ENCODE results near the gene LRRC8E. TPM values are rescaled to one million over a fixed set of nuclear protein-coding genes. Genes with fewer than 3 reads are reported as not detected.

LRRC8E gene
- total and polyA plus RNA-seq, 2 of the 8 experiments (the other 6 are each of a cell fraction or from before 2014, with no cell fraction given), result 2.7 to 2.9 TPM

DNA sequence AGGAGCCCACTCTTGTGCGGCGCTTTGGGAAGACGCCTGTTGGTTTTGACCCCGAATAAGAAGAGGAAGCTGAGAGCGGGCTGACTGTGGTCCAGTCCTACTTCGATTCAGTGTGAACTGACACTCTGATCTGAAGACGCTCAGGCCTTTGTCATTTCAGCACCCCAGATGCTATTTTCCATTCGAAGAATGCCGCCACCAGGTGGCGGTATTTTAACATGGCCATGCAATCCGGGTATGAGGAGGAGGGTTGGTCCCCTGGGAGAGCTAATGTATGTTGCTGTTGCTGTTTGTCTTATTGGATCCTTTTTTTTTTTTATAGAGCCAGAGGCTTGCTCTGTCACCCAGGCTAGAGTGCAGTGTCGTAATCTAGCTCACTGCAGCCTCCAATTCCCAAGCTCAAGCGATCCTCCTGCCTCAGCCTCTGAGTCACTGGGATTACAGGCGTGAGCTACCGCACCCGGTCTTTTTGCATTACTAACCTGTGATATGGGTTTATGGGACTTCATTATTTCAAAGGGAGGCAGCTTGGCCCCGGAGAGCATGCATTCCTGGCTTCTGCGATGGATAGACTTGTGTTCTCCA lies 56.0 kb downstream of the LRRC8E start (continued):
- peak; percentile 84 for TF ChIP-seq KDM1A (IDR thresholded peaks at IDR 0.05; ENCODE audit: borderline replicate concordance, low read length)
- TF ChIP-seq ASH2L (IDR thresholded peaks at IDR 0.05; ENCODE audit: low read length), result no peak
- TF ChIP-seq, protein P1, sequence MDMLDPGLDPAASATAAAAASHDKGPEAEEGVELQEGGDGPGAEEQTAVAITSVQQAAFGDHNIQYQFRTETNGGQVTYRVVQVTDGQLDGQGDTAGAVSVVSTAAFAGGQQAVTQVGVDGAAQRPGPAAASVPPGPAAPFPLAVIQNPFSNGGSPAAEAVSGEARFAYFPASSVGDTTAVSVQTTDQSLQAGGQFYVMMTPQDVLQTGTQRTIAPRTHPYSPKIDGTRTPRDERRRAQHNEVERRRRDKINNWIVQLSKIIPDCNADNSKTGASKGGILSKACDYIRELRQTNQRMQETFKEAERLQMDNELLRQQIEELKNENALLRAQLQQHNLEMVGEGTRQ (IDR thresholded peaks at IDR 0.05; ENCODE audit: low read length), result no peak
- peak; percentile 74 to 91; a peak in 3 of 4 replicates for TF ChIP-seq SIN3A (conservative IDR thresholded peaks at IDR 0.05 in 1 of 2, IDR thresholded peaks at IDR 0.05 in 1 of 2; ENCODE audit: low read depth in 1 of 2, low read length in 2 of 2)
- TF ChIP-seq CHD2 (IDR thresholded peaks at IDR 0.05; ENCODE audit: low read length), result no peak
- TF ChIP-seq SAP30 (IDR thresholded peaks at IDR 0.05; ENCODE audit: insufficient read depth, insufficient replicate concordance, low read length), result peak; percentile 0
- TF ChIP-seq EP300 (IDR thresholded peaks at IDR 0.05; ENCODE audit: borderline replicate concordance in 1 of 2, low read depth in 2 of 2, low read length in 2 of 2), result no peak
- no peak for TF ChIP-seq TBP (IDR thresholded peaks at IDR 0.05; ENCODE audit: low read depth, low read length)
- TF ChIP-seq TAF7 (optimal IDR thresholded peaks at IDR 0.05; ENCODE audit: borderline replicate concordance, low read depth, low read length), result no peak
- no peak for TF ChIP-seq GTF2F1 (IDR thresholded peaks at IDR 0.05; ENCODE audit: borderline replicate concordance, low read depth, low read length)
- TF ChIP-seq SIX5 (IDR thresholded peaks at IDR 0.05; ENCODE audit: low read depth, low read length), result no peak
- TF ChIP-seq HDAC2 (IDR thresholded peaks at IDR 0.05; ENCODE audit: borderline replicate concordance in 1 of 2, low read depth in 2 of 2, low read length in 2 of 2), result 0 out of 4 replicates have a peak, but pooled peaks of 1 of the 2 experiments have one; percentile 48
- no peak for TF ChIP-seq CHD1 (IDR thresholded peaks at IDR 0.05; ENCODE audit: low read depth, low read length)
- peak; percentile 68 for TF ChIP-seq TEAD4 (IDR thresholded peaks at IDR 0.05; ENCODE audit: low read depth, low read length)
- TF ChIP-seq NANOG (IDR thresholded peaks at IDR 0.05; ENCODE audit: insufficient read depth, low read depth, low read length, poor library complexity, severe bottlenecking), result no peak
- no peak for TF ChIP-seq SIRT6 (IDR thresholded peaks at IDR 0.05; ENCODE audit: low read length)
- TF ChIP-seq, protein P2, sequence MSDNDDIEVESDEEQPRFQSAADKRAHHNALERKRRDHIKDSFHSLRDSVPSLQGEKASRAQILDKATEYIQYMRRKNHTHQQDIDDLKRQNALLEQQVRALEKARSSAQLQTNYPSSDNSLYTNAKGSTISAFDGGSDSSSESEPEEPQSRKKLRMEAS (IDR thresholded peaks at IDR 0.05), result no peak
- no peak for TF ChIP-seq ZNF274 (IDR thresholded peaks at IDR 0.05; ENCODE audit: borderline replicate concordance, extremely low read depth, low read length)
- no peak for TF ChIP-seq SP1 (IDR thresholded peaks at IDR 0.05; ENCODE audit: low read depth, low read length)
- TF ChIP-seq, protein P3, sequence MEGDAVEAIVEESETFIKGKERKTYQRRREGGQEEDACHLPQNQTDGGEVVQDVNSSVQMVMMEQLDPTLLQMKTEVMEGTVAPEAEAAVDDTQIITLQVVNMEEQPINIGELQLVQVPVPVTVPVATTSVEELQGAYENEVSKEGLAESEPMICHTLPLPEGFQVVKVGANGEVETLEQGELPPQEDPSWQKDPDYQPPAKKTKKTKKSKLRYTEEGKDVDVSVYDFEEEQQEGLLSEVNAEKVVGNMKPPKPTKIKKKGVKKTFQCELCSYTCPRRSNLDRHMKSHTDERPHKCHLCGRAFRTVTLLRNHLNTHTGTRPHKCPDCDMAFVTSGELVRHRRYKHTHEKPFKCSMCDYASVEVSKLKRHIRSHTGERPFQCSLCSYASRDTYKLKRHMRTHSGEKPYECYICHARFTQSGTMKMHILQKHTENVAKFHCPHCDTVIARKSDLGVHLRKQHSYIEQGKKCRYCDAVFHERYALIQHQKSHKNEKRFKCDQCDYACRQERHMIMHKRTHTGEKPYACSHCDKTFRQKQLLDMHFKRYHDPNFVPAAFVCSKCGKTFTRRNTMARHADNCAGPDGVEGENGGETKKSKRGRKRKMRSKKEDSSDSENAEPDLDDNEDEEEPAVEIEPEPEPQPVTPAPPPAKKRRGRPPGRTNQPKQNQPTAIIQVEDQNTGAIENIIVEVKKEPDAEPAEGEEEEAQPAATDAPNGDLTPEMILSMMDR (IDR thresholded peaks at IDR 0.05; ENCODE audit: control extremely low read depth in 1 of 3, insufficient read depth in 1 of 3, low read depth in 1 of 3, low read length in 3 of 3), result peak; percentile 53 to 75 (median 71)

Measured in H1 (cell line).